NCI-H748 (cell line): ENCODE data around the gene KIF16B.
"Not testable (repeated sequence)": the region's sequence is repeated elsewhere in the genome, so short reads cannot be mapped to it uniquely, and the experiment has no call there.

Source experiments
- DNase-seq: peaks from one replicate; lab custom pipeline; 2025; ENCODE audit not compliant: unreplicated experiment; lab: John Stamatoyannopoulos, UW

Gene KIF16B

DNA sequence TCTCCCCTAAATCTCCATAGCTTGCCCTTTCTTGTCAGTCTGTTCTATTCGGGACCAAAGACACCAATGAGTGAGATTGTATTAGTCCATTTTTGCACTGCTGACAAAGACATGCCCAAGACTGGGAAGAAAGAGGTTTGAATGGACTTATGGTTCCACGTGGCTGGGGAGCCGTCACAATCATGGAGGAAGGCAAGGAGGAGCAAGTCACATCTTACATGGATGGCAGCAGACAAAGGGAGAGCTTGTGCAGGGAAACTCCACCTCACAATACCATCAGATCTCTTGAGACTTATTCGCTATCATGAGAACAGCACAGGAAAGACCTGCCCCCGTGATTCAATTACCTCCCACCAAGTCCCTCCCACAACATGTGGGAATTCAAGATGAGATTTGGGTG, 133.7 kb downstream of the KIF16B start:
- not testable (repeated sequence) for DNase-seq

DNA sequence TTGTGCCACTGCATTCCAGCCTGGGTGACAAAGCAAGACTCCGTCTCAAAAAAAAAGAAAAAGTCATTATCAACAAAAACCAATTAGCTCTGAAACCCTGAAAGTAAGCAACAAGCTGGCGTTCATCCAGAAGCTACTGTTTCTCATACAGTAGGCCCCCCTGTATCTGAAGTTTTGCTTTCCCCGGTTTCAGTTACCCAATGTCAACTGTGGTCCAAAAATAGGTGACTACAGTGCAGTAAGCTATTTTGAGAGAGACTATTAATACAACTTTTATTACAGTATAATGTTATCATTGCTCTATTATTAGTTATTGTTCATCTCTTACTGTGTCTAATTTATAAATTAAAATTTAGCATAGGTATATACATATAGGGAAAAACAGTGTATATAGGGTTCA, 135.1 kb downstream of the KIF16B start:
- DNase-seq, result no peak

DNA sequence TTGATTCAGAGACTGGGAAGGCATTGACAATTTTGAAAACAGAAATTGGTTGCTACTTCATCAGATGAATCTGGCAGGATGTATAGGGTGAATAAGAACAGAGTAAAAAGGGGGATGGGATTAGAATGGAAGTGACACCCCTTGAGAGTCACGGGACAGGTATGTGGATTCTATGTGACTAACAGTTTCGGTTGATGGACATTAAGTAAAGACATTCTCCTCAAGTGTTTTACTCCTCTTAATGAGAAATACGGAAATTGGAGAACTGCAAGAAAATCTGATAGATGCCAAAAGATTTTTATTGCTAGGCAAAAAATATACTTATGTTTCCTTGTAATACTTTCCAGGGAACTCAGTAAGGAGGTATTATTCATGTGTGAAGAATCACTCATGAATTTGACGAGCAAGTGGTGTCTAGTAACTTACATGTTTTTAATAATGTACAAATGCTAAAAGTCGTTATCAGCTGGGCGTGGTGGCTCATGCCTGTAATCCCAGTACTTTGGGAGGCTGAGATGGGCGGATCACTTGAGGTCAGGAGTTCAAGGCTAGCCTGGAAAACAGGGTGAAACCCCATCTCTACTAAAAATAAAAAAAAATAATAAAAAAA, 135.8 kb downstream of the KIF16B start:
- DNase-seq, result no peak

DNA sequence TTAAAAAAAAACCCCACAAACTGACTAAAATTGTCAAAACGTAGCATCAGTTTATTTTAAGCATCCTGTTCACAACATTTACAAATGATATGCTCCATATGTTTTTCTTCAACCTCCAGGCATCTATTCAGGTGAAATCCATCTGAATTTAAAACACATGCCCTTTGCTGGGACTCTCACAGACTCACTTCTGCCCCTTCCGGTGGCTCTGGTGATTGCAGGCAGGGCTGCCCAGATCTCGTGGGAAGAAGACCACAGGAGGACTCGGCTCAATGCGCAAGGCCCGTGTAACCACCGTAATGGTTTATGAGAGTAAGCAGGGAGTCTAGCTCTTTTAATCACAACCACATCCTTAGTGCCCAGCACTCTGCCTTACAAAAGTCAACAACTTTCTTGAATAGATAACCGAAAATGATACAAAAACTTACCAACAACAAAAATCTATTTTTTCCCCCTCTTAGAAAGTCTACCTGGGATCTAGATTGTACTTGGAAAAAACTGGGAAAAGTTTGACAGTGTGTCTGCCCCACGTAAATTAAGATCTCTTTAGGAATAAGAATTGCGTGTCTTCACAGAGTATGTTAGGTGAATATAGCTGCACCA, 139.1 kb downstream of the KIF16B start:
- peak; percentile 57 for DNase-seq

DNA sequence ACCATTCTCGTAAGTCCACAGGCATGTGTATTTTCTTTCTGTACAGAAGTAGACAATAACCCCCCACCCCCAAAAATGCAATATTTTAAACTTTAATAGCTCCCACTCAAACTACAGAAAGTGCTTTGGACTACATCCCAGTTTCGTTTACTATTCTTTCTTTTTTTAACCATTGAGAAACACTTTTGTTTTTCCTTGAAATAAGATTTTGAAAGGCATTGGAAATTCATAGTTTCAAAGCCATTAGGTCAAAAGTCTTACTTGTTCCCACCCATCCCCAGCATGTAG, 140.0 kb downstream of the KIF16B start:
- DNase-seq, result no peak

DNA sequence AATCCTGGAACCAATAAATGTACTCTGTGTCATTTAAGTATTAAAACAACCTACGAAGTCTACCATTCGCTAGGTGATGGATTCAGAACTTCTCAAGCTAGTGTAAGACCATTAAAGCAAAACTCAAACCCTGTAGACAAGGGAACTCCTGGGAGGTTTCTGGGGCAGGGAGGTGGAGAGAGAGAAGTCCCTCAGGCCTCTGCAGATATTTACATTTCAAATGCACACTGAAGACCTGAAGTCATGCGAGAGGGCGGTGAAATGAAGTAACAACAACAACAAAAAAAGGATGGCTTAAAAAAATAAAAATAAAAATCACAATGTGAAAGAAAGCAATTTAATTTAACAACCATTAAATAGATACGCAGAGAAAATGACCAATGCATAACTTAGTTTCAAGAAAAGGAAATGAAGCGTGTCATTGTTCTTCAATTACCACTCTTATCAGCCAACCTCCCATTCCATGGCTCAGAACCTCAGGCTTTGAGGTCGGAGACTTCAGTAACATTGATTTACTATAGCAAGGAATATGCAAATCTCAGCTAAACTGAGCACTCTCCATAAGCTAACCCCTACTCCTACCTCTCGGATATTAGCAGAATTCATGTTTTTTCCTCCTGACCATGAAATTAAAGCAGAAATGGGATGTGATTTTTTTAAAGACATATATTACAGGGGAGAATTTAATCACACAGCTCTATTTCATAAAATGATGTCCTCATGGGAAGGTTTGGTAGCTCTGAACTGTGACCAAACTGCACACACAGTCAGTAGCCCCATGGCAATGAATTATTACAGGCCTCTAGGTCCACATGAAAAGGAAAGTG, 140.6 kb downstream of the KIF16B start:
- no peak for DNase-seq

DNA sequence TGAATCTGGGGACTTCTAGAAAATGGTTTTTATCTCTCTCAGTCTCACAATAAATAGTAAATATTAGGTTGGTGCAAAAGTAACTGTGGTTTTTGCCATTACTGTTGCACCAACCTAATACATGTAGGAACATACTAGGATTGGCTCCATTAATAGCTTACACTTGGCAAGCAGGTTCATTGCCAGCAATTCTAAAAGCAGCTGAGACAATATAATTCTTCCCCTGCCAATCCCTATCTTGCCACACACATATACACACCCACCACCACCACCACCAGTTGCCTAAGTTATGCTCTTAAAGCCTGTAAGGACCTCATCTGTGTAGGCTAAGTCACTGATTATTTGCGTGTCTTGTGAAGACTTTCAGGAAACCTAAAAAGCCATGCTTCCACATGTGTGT, 145.1 kb downstream of the KIF16B start:
- no peak for DNase-seq

DNA sequence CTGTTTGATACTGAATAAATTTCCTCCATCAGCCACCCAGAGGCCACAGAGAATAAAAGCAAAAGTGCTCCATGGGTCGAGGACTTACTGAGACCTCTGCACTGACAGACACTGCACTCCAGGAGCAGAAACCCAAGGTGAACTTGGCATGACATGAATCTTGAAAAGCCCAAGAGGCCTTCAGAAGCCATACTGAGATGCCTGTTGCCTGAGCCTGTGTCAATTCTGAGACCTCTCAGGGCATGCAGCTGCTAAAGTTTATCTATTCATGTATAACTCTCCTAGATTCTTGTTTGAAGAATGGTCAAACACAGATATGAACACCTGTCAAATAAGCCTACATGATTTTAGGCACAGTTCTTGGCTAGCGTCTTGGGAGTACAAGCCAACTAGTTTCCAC, 145.7 kb downstream of the KIF16B start:
- no peak for DNase-seq

DNA sequence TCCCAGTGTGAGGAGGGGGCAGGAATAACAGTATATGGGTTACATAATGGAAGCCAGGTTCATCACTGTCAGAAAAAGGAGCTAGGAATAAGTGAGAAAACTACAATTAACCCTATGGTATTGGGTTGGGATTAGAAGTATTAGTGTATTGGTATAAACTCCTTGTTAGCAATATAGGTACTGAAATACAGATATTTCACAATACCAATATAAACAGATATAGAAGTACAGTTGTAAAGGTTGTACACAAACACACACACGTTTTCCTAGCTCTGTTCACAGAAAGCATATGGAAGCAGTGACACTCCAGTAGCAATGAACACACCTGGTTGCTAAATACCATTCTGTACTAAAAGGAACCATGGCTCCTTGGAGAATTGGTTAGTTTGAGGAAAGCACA, 148.5 kb downstream of the KIF16B start:
- DNase-seq, result no peak

DNA sequence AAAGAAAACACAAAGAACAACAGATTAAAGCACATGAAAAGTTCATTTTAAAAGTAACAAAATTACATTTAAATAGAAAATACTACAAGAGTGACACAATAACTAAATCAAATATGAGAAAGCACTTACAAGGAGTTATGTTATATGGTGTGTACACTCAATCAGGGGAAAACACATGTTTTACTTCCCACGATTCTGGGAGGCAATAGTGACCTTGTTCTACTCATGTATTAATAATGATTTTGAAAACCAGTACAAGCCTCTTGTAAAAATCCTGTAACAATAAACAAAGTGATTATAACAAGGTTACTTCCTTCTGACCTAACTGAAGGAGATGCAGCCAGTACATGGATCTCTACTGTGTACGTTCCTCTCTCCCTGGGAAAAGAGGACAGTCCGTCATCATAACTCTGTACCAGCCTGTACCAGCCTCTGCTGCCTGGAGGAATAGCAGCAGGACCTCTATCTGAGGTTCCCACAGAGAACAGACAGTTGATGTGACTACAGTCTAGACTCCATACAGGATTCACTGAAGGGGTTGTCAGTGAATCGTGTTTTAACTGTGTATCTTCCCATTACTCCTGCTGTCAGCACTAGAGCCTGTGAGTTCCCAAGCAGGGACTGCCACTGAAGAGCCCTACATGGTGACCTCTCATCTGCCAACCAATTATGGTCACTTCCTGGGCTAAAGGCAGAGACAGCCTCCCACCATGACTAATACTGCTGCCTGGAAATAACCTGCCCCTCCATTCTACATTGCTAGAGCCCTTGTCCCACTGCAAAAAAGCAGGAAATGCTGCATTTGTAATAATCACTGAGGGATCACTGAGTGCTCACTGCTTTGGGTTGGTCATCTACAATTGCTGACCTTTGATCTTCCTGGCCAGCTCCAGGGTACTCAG, 149.7 kb downstream of the KIF16B start:
- no peak for DNase-seq

DNA sequence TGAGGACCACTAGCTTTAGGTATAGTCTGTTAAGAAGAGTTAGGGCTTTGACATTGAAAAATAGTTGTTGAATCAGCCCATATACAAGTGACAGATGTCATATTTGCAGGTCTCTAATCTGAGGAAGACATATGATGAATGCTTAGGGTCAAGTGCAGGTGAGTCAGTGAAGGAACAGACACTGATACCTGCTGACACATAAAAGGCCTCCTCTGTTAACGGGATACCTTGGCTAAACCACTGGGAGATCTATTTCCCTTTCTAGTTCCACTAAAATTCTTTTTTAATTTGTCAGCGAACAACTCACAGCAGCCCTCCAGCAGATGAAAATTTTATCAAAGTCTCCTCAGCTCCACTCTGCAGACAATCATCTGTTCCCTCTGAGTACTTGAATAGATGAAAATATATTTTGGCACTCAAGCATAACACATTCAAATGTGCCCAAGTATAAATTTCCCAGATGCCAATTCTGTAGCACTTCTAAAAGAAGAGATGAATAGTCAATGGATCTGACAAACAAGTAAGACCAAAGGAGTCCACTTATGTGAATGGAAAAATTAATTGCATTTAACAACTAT, 154.0 kb downstream of the KIF16B start:
- no peak for DNase-seq

DNA sequence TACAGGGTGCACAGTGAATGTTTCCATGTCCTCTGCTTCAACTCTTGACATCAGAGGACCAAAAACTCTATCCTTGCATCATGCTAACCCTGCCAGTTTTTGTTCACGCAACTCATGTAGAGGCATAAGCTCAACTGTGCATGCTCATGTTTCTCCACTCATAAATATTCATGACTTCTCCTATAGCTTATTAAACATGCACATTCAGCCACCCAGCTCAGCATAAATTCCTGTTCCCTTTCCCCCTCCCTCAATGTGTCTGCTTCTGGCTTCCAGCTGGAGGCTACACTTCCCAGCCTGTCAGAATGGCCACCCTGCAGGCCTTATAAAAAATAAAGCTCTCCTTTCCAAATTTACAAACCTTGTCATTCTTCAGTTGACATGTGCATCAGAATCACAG, 154.6 kb downstream of the KIF16B start:
- no peak for DNase-seq

DNA sequence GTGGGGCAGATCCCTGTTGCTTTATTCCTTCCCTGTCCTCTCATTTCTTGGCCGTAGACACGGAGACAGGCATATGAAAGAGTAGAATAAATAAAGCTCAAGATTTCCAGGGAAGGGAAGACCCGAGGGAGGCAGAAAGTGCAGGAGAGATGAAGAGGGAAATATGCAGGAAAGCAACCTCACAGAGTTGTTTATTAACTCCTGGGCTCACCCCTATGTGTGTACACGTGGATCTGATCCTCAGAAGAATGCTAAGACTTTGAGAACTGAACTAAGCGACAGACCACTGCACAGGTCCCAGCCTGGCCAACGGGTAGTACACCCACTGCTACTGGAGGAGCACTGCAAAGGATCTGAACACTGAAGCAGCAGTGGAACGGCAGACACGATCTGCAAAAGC, 156.2 kb downstream of the KIF16B start:
- no peak for DNase-seq

DNA sequence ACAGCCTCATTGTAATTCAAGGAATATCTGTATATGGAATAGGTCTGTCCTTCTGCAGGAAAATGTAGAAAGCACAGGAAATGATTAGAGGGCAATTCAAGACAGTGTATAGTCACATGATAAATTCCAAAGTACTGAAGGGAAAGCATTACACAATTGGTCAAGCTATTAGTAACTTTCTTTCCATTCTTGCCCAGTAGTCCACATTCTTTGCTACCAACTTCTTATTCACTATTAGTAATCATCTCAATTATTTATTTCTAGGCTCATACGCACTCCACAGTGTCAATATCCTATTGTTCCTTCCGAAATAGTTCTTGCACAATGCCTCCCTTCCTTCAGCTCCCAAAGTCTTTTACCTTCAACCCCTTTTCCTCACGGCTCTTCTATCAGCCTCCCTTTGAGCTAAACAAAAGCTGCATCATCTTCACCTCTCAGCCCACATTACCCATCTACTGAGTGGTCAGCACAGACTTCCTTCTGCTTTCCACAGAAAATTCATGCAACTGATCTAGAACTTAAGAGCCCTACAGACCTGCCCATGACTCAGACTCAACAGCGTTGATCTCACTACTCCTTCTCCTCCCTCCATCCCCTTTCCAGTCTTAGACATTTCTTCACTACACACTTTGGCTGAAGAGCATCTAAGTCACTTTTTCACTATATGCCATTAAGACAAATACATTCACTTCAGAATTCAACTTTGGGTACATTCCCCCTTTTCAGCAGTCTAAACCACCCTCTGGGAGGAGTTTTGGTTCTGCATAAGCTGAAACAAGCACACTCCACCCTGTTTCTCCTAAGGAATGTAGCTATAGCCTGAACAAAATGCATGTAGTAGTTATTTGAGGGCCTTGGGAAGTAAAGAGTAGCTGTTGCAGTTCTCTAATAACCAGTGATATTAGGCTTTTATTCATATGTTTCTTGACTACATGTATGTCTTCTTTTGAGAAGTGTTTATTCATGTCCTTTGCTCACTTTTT, 157.9 kb downstream of the KIF16B start:
- DNase-seq, result no peak

DNA sequence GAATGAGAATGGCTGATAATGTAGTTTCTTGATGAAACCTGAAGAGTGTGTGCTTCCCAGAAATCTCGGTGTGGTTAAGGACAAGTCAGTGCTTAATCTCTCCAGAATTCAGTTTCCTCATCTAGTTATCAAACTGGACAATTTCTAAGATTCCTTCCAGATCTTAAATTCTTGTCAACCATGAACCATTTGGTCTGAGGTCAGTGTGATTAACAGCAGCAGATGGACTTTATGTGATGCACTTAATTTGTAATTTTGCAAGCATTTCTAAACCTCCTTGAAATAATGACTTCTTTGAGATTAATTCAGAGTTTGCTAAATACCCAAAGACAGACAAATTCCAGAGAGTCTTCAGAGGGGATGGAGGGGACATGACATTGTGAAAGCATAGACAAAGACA, 160.3 kb downstream of the KIF16B start:
- DNase-seq, result no peak

DNA sequence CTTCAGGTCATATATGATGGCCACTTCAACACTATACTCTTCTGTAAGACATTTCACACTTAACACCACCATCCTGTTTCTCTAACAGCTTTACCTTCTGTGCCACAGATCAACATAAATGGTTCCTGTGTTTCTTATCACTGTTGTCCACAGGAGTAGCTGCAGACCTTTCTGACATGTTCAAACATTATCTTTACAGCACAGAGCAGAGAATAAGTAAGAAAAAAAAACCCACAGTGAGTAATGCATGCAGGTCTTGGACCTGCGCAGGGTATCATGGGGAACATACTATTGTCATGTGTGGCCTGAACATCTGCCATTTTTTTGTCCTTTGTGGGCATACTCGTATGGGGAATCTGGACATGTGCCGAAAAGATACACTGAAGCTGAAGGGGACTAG, 161.9 kb downstream of the KIF16B start:
- no peak for DNase-seq

DNA sequence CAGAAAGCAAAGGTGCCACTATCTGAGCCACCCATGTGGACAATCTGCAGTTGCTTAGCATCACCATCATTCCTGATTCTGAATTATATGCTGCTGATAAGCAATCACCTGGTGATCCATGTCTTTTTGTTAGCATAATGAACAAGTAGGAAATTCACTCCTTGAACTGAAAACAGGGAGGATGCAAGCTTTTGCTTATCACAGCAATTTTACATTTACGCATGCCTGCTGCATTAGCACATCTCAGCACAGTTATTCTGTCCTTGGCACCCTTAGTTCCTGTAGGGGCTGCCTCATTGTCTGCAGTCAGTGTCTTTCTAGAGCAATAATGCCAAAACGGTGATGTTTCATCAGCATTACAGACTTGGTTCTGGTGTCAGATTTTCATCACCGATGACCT, 162.6 kb downstream of the KIF16B start:
- DNase-seq, result no peak

DNA sequence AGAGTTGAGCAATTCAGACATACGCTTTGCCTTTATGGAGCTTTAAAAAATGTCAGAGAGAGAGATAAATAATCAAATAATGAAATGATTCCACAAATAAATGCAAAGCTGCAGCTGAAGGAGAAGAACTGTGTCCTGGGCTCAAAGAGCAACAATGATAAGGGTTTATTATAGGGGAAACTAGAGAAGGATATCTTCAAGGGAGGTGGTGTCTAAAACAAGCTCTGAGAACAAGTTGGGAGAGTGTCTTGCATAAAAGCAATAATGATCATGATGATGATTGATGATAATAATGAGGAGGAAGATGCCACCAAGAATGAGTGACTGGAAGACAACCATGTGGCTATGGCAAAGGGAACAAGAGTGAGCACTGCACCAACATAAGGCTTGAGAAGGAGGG, 164.3 kb downstream of the KIF16B start:
- DNase-seq, result no peak

DNA sequence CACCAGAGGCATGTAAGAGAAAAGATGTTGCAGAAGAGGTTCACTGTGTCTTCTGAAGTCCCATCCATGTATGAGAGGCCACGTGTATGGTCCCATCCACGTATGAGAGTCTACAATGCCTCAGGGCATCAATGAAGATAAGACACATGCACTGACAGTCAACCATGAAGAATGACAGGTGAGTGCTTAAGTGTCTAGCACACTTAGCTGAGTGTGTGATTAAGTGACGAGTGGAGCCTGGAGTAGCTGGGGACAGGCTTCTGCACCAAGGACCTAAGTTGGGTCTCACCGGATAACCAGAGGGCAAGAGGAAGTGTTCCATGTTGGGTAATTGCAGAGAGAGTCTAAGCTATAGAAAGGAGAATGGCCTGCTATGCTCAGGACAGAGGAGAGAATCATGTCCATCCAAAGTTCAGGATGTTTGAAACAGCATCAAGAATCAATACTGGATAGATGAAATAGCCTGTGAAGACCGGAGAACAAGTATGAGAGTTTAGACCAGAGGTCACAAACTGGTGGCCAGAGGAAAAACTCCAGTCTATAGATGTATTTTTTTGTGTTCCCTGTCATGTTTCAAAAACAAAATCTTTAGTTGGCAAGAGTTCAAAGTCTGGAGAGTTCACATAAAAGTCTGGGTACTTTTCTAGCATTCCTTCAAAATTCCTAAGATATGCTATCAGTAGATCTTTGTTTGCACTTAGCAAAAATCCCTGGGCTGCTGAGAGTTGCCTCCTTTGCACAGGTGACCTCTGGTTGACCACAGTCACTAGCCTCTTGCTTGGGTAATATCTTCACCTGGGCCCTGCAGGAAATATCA, 165.8 kb downstream of the KIF16B start:
- DNase-seq, result no peak
